OCI-LY1 (cell line): ENCODE measurements around the gene PHLDA2.

Experiments
- EZH2 ChIP-seq: fragments of 200-600 bp; sonication (generic), shearing (Covaris generic); IDR thresholded peaks from 2 replicates; pipeline ENCODE4 v1.8.0; 2017; ENCODE audit warnings: borderline replicate concordance, mixed run types, mild to moderate bottlenecking, antibody characterized with exemption, low read length, moderate library complexity, mixed read lengths
- TF ChIP-seq, protein P1 (sequence below): fragments of 200-600 bp; sonication (generic), shearing (Covaris generic); IDR thresholded peaks from 2 replicates; pipeline ENCODE4 v1.5.1; 2017; ENCODE audit warnings: mild to moderate bottlenecking, antibody characterized with exemption, low read length, moderate library complexity, mixed read lengths

DNA sequence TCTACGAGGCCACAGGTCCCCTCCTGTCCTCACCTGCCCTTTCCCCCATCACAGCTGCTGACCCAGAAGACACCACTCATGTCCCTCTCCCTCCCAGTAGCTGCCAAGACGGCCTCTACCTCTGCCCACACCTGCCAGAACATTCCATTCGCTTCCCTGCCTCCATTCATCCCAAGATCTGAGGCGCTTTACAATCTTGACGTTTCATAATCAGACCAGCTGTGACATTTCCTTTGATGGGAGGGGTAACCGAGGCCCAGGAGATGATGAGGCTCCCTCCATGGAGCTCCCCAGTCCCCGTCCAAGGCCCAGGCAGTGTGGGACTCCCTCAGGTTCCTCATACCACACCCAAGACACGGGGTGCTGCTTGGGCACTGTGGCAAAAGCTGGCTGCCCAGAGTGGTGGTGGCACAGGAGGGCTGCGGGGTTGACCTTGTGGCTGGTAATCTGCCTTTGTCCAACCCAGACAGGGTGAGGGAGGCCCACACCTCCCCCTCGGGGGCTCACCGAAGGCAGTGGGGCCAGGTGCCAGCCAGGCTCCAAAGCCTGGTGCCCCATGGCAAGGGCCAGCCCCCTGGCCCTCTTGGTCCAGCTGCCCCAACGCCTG is 17.3 kb downstream of the PHLDA2 start:
- TF ChIP-seq, protein P1, sequence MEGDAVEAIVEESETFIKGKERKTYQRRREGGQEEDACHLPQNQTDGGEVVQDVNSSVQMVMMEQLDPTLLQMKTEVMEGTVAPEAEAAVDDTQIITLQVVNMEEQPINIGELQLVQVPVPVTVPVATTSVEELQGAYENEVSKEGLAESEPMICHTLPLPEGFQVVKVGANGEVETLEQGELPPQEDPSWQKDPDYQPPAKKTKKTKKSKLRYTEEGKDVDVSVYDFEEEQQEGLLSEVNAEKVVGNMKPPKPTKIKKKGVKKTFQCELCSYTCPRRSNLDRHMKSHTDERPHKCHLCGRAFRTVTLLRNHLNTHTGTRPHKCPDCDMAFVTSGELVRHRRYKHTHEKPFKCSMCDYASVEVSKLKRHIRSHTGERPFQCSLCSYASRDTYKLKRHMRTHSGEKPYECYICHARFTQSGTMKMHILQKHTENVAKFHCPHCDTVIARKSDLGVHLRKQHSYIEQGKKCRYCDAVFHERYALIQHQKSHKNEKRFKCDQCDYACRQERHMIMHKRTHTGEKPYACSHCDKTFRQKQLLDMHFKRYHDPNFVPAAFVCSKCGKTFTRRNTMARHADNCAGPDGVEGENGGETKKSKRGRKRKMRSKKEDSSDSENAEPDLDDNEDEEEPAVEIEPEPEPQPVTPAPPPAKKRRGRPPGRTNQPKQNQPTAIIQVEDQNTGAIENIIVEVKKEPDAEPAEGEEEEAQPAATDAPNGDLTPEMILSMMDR: no peak
- TF ChIP-seq EZH2: no peak
